GM10248 (cell line): ENCODE measurements around the gene NDUFV1.
"Not testable (repeated sequence)": the region's sequence is repeated elsewhere in the genome, so short reads cannot be mapped to it uniquely, and the experiment has no call there.

Source experiments
- CTCF ChIA-PET: fragments of 300-600 bp; sonication (Branson Sonifier 250); formaldehyde crosslinking; extraction: SDS; loops from one replicate; lab custom pipeline; 2021; ENCODE audit warnings: antibody characterized with exemption; lab: Yijun Ruan, JAX
- POLR2A ChIA-PET: fragments of 350-650 bp; sonication (Branson Sonifier 250); formaldehyde crosslinking; extraction: SDS; loops from one replicate; lab custom pipeline; 2020; ENCODE audit warnings: antibody characterized with exemption; lab: Yijun Ruan, JAX
- DNase-seq: peaks from one replicate; pipeline ENCODE4 v3.0.0; 2012; ENCODE audit errors: extremely low spot score
- TF ChIP-seq, protein P1 (sequence below): IDR thresholded peaks from 2 replicates; pipeline ENCODE4 v1.5.1; 2012; ENCODE audit warnings: mild to moderate bottlenecking, low read depth; ENCODE audit errors: extremely low read depth, missing control alignments, control extremely low read depth

NDUFV1 gene

DNA sequence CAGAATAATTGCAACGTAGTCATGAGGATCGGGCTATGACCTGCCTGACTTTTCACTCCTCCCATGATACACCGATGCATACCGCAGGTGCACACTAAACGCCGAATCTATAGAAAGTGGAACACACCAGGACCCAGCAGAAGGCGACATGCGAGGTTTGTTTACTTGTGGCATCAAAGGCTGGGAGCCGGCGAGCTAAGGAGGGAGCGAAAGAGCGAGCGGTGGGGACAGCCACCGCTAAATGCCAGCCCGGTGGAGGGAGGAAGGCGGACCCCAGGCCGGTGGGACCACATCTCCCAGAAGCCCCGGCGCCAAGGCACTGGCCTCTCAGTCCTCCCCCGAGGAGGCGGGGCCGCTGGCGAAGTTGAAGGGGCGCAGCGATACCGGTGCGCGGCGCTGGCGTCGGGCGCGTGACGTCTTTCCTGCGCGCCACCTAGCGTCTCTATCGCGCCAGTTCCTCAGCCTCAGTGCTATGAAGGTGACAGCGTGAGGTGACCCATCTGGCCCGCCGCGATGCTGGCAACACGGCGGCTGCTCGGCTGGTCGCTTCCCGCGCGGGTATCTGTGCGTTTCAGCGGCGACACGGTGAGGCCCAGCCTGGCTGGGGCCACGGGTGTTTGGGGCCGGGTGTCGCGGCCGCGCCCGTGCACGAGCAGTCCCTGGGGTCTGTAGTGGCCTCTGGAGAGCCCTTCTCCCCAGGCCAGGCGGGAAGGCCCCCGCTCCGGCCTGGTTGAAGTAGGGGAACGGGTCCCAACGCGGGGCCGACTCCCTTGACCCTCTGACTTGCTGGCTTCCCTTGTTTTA lies at the start of gene NDUFV1:
NDUFV1 (plus strand) TSS at position 445 of the 804 bp plus-strand sequence; CDS start at position 514, 69 bp downstream.
- ChIA-PET POLR2A (no interaction called here), CTCF (interaction anchor here (1.0 to 3.4 kb wide), 2 partner anchors 23 to 24 kb away, joined by 3 to 12 read pairs; partner anchors contain the start of gene NUDT8)
- peak; percentile 93 for DNase-seq
- TF ChIP-seq, protein P1, sequence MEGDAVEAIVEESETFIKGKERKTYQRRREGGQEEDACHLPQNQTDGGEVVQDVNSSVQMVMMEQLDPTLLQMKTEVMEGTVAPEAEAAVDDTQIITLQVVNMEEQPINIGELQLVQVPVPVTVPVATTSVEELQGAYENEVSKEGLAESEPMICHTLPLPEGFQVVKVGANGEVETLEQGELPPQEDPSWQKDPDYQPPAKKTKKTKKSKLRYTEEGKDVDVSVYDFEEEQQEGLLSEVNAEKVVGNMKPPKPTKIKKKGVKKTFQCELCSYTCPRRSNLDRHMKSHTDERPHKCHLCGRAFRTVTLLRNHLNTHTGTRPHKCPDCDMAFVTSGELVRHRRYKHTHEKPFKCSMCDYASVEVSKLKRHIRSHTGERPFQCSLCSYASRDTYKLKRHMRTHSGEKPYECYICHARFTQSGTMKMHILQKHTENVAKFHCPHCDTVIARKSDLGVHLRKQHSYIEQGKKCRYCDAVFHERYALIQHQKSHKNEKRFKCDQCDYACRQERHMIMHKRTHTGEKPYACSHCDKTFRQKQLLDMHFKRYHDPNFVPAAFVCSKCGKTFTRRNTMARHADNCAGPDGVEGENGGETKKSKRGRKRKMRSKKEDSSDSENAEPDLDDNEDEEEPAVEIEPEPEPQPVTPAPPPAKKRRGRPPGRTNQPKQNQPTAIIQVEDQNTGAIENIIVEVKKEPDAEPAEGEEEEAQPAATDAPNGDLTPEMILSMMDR = peak; percentile 68

DNA sequence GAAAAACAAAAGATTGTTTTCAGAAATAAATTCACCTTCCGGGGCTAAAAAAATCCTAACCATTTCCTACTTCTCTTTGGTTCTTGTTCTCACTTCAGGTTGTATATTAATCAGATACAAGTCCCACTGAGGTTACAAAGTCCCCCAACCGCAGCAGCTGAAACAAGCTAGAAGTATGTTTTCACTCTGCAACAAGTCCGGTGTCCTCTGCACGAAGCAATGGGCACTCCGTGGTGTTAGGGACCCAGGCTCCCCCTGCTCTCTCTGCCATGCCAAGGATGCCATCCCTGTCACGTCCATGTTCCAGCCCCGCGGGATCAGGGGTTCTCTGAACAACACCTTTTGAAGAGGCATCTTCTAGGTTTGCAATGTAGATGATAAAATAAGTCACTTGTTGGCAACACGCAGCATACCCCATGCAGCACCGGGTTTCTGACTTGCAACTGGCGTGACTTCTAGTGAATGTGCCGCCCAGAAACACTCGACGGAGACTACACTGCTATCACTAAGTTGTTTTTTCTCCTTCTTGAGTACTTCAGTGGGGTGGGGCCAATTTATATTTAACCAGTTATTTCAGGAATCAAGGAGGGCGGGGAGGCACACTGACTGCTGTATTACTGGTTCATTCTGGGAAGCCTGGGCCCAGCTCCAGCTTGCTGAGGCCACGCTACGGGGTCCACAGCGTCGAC lies 48.5 kb upstream of the NDUFV1 start:
- POLR2A ChIA-PET = no interaction called here
- CTCF ChIA-PET = interaction anchor here (1.5 kb wide), 1 partner anchor 11 kb away, joined by 4 read pairs; no protein-coding TSS in a partner anchor
- peak; percentile 69 for DNase-seq
- TF ChIP-seq, protein P1 = no peak

DNA sequence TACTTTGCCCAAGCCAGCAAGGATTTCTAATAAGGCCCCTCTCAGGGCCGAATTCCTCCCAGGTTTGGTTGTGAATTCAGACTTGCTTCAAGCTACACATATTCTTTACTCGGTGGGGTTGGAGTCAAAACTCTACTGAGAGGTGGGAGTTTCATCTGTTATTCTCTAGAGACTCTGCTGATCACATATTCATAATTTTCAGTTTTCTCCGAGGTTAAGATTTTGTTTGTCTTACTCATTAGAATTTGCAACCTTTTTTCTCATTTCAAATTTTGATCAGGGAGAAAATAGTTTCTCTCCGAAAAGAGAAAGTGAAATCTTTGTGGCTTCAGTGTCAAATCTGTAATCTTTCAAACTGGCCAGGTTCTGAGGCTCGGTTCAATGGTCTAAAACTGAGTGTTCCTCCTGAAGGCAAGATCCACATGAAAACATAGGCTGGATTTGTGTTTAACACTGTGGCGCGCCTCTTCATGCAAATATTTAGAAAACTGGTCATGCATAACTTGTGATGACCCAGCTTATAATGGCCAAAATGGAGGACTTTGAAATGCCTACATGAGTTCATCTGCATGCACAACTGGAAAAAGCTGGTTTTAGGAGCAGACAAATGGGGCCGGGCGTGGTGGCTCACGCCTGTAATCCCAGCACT lies 44.6 kb upstream of the NDUFV1 start:
- POLR2A ChIA-PET = no interaction called here
- TF ChIP-seq, protein P1 = no peak
- CTCF ChIA-PET = interaction anchor here (1.0 to 2.1 kb wide), 5 partner anchors 10 to 67 kb away, joined by 3 to 8 read pairs (median 4); partner anchors contain the start of genes GSTP1 and NUDT8
- peak; percentile 77 for DNase-seq

DNA sequence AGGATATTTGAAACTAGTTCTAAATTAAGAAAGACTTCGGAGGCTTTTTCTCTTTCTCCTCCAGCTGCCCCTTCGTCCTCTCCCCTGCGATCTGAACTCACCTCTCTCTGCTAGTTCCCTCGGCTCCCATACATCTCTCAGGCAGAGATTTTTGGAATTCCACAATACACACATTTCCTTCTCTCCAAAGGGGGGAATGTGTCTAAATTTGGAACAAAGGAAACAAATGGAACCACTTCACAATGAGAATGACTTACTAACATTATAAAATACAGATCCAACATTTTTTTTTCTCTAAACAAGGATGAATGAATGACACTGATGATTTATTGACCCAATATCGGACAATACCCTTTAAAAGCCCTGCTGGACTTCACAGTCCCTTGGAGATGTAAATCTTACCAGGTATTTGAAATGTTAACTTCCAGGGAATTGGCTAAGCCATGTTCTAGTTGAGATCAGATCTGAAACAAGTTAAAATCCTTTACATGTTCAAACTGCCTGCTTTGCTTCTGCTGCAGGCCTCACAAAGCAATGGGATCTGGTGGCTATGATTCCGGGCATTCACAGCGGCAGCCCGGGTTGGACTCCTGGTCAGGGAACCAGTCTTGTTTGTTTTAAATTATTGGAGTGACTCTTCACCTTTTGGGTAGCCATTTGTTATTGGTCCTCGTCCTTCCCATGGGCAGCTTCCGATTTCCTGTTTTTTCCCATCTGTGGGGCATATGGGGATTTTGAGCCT lies 43.6 kb upstream of the NDUFV1 start:
- ChIA-PET CTCF (interaction anchor here (1.2 to 2.1 kb wide), 5 partner anchors 9 to 66 kb away, joined by 3 to 8 read pairs (median 4); partner anchors contain the start of genes GSTP1 and NUDT8), POLR2A (no interaction called here)
- TF ChIP-seq, protein P1 = no peak
- DNase-seq = no peak

DNA sequence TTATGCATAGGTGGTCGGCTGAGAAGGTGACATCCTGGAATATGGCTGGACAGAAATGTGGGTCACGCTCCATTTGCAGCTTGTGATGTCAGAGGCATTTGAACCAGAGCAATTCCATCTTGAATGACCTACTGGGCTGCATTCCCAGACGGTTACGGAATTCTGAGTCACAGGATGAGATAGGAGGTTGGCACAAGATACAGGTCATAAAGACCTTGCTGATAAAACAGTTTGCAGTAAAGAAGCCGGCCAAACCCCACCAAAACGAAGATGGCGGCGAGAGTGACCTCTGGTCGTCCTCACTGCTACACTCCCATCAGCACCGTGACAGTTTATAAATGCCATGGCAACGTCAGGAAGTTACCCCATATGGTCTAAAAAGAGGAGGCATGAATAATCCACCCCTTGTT lies 43.0 kb upstream of the NDUFV1 start:
- DNase-seq, POLR2A ChIA-PET: not testable (repeated sequence)
- CTCF ChIA-PET = interaction anchor here (1.2 to 2.5 kb wide), 2 partner anchors 11 to 14 kb away, joined by 3 to 9 read pairs; no protein-coding TSS in a partner anchor

DNA sequence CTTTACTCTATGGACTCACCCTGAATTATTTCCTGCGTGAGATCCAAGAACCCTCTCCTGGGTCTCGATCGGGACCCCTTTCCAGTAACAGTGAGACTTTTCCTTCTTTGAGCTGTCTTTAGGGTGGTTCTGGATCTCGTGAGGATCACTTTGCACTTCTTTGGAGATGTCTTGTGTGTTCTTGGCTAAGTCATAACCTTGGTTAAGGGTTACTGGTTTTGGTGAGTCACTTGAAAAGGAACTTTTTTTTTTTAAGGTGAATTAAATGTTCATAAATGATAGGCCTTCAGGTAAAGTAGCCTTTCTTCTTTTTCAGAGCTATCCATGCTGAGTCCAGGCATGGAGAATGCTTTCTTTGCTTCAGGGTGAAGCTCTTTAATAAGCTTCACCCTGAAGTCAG lies 42.5 kb upstream of the NDUFV1 start:
- DNase-seq = no peak
- POLR2A ChIA-PET = no interaction called here
- TF ChIP-seq, protein P1 = no peak
- CTCF ChIA-PET = interaction anchor here (1.2 to 2.5 kb wide), 2 partner anchors 10 to 13 kb away, joined by 3 to 9 read pairs; no protein-coding TSS in a partner anchor
